Panc1 (cell line): Measurements from ENCODE around the gene SEMA3D. TPM values are rescaled to one million over a fixed set of nuclear protein-coding genes. Genes with fewer than 3 reads are reported as not detected.

Source experiments
- ATAC-seq: fragments of 200-7000 bp; cut with Tn5 transposase; 2 replicates; pipeline ENCODE4 v1.9.1; 2020; ENCODE audit warnings: mild to moderate bottlenecking, moderate library complexity
- BruUV-seq: library from RNA; stranded (reverse); fragments of 400-500 nt; replicated peaks from 2 replicates; lab custom pipeline; 2021; lab: Mats Ljungman, UMichigan
- CTCF ChIA-PET: fragments of 300-600 bp; sonication (Branson Sonifier 250); formaldehyde crosslinking; loops from one replicate; lab custom pipeline; 2022; ENCODE audit warnings: antibody characterized with exemption; lab: Charles Lee
- POLR2A ChIA-PET: fragments of 300-600 bp; sonication (Branson Sonifier 250); formaldehyde crosslinking; loops from one replicate; lab custom pipeline; 2022; ENCODE audit warnings: antibody characterized with exemption; lab: Charles Lee
- DNase-seq: peaks from one replicate; pipeline ENCODE4 v3.0.0-alpha.2; 2010; ENCODE audit warnings: low read depth, low spot score
- H3K27ac ChIP-seq: 2 replicates; pipeline ENCODE4 v1.5.1; 2011; ENCODE audit warnings: mild to moderate bottlenecking, low read length, inconsistent platforms
- H3K27me3 ChIP-seq: fragments of 200-500 bp; sonication (Bioruptor generic); 2 replicates; pipeline ENCODE4 v1.6.0; 2014; ENCODE audit warnings: low read length, inconsistent platforms; ENCODE audit not compliant: control insufficient read depth, insufficient read depth
- H3K36me3 ChIP-seq: fragments of 200-500 bp; sonication (Bioruptor generic); 2 replicates; pipeline ENCODE4 v1.5.1; 2014; ENCODE audit warnings: inconsistent platforms, mild to moderate bottlenecking, low read length, moderate library complexity; ENCODE audit not compliant: control insufficient read depth, insufficient read depth
- H3K4me1 ChIP-seq: 2 replicates; pipeline ENCODE4 v1.5.1; 2011; ENCODE audit warnings: inconsistent platforms, mild to moderate bottlenecking, low read length, moderate library complexity; ENCODE audit not compliant: control insufficient read depth, insufficient read depth
- H3K4me3 ChIP-seq, 2 experiments: 2 replicates each; pipeline ENCODE4 v1.5.1; 2011 to 2012; ENCODE audit warnings: low read depth in 2 of 2, low read length in 2 of 2, mild to moderate bottlenecking in 2 of 2, inconsistent platforms in 1 of 2, moderate library complexity in 1 of 2
- H3K9me3 ChIP-seq: fragments of 200-500 bp; sonication (Bioruptor generic); 2 replicates; pipeline ENCODE4 v1.5.1; 2014; ENCODE audit warnings: low read depth, mild to moderate bottlenecking, inconsistent platforms, low read length, moderate library complexity; ENCODE audit not compliant: control insufficient read depth, insufficient read depth
- CTCF ChIP-seq: fragments of 450-650 bp; IDR thresholded peaks from 2 replicates; pipeline ENCODE4 v1.5.1; 2017; ENCODE audit warnings: mild to moderate bottlenecking
- POLR2AphosphoS5 ChIP-seq: IDR thresholded peaks from 2 replicates; pipeline ENCODE4 v1.6.1; 2012; ENCODE audit warnings: mild to moderate bottlenecking, low read depth, low read length, moderate library complexity
- REST ChIP-seq, 2 experiments: IDR thresholded peaks; 2 replicates each; pipeline ENCODE4 v1.6.1; 2011 to 2012; ENCODE audit warnings: low read depth in 2 of 2, control low read depth in 1 of 2, low read length in 1 of 2, mild to moderate bottlenecking in 1 of 2, moderate library complexity in 1 of 2; ENCODE audit not compliant: insufficient read depth in 1 of 2
- SIN3A ChIP-seq: IDR thresholded peaks from 2 replicates; pipeline ENCODE4 v1.6.1; 2012; ENCODE audit warnings: low read depth, mild to moderate bottlenecking, low read length, moderate library complexity, borderline replicate concordance; ENCODE audit not compliant: insufficient read depth
- TCF7L2 ChIP-seq: IDR thresholded peaks from 2 replicates; pipeline ENCODE4 v1.6.1; 2011; ENCODE audit warnings: mild to moderate bottlenecking, low read depth, low read length, inconsistent platforms
- in situ Hi-C: cut with HindIII; loops from 2 replicates; pipeline ENCODE4 v1.10.0; 2016; ENCODE audit warnings: low sequenced_read_pairs, low pct_unique_long_range_greater_than_20kb
- intact Hi-C: fragments of 100-400 bp; cut with micrococcal nuclease; formaldehyde crosslinking; loops from one replicate; pipeline ENCODE4 v1.10.0; 2022; ENCODE audit not compliant: unreplicated experiment
- total RNA-seq: library from RNA; stranded (reverse); gene quantifications from one replicate; pipeline ENCODE4 v1.2.1, GENCODE V29; 2021; ENCODE audit not compliant: unreplicated experiment

SEMA3D gene
- total RNA-seq, 1 experiment from 2014 or later = 11.5 TPM

DNA sequence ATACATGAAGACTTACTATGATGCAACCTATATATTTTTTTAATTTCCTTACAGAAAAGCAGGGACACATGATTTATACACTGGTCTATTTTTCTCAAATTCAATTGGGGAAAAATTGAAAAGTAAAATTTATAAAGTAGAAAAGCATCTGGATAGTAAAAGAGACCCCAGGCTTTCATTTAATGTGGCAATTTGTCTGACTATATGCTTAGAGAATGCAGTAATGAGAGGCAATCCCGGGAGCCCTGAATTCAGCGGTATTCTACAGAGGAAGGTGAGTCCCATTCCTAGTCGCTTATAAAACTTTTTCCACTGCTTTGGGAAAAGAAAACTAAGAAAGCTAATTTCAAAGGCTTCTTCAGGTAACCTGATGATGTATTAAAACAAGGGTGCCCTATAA lies 167.1 kb downstream of the SEMA3D start:
- in situ Hi-C loops (no loop called here), intact Hi-C loops (loop anchor here (10.0 kb wide), 1 partner anchor 605 kb away; no protein-coding TSS in a partner anchor)
- ATAC-seq (no peak), DNase-seq (no peak)
- H3K36me3 ChIP-seq = no peaks in the 10 kb centered on the region; the same call in 1 of the 2 replicates
- POLR2A ChIA-PET = interaction anchor here (0.6 kb wide), 1 partner anchor 302 kb away, joined by 3 read pairs; no protein-coding TSS in a partner anchor
- CTCF ChIA-PET = no interaction called here
- no peak for TF ChIP-seq TCF7L2
- TF ChIP-seq SIN3A = no peak
- no peak overlapping the region for H3K4me3 ChIP-seq
- H3K27ac ChIP-seq = peak overlapping the region; percentile 68; the same call in 1 of the 2 replicates
- no peaks in the 10 kb centered on the region; the same call in 1 of the 2 replicates for H3K4me1 ChIP-seq
- no peaks in the 10 kb centered on the region for H3K9me3 ChIP-seq
- no TSS peak for BruUV-seq
- H3K27me3 ChIP-seq = no peaks in the 10 kb centered on the region

GRCh38 chr7:85019176-85019575 lies 167.7 kb downstream of the SEMA3D start:
- BruUV-seq = no TSS peak
- Histone ChIP-seq H3K9me3 (no peaks in the 10 kb centered on the region), H3K27ac (peak overlapping the region; percentile 68; the same call in 1 of the 2 replicates), H3K36me3 (no peaks in the 10 kb centered on the region; the same call in 1 of the 2 replicates), H3K4me1 (no peaks in the 10 kb centered on the region), H3K4me3 (no peak overlapping the region), H3K27me3 (no peaks in the 10 kb centered on the region)
- TF ChIP-seq SIN3A (no peak), CTCF (no peak)
- ChIA-PET POLR2A (no interaction called here), CTCF (no interaction called here)
- no peak for ATAC-seq
- no peak for DNase-seq
- in situ Hi-C loops = no loop called here
- intact Hi-C loops = no loop called here

DNA sequence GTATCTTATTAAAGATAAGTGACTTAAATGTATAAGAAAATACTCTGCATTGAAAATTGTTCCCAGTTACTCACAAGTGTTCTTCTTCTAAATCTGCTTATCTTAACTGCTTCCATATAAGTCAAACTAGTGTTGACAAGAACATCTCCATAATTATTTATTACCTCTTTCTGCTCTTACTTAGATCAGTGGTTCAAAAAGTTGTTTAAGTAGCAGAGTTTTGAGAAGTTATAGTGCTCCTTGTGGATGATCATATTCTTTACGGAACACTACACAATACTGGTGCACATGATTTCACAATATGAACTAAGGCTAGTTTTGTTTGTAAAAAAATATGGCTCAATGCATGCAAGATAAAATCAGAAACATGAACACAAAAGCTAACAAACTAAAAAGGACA lies 168.4 kb downstream of the SEMA3D start:
- ATAC-seq (no peak), DNase-seq (no peak)
- no peaks in the 10 kb centered on the region; the same call in 1 of the 2 replicates for H3K36me3 ChIP-seq
- no peaks in the 10 kb centered on the region for H3K27me3 ChIP-seq
- ChIA-PET POLR2A (no interaction called here), CTCF (no interaction called here)
- BruUV-seq = no TSS peak
- H3K4me3 ChIP-seq = no peak overlapping the region
- TF ChIP-seq TCF7L2 = no peak
- no peak for TF ChIP-seq CTCF
- TF ChIP-seq REST (IDR thresholded peaks at IDR 0.05; ENCODE audit: insufficient read depth in 1 of 2, low read depth in 2 of 2, low read length in 1 of 2) = no peak
- no peak for TF ChIP-seq SIN3A
- no peak for TF ChIP-seq POLR2AphosphoS5
- H3K27ac ChIP-seq = peak overlapping the region; percentile 57; the same call in 1 of the 2 replicates
- in situ Hi-C loops = no loop called here
- no peaks in the 10 kb centered on the region for H3K4me1 ChIP-seq
- no peaks in the 10 kb centered on the region for H3K9me3 ChIP-seq
- intact Hi-C loops = no loop called here
